GM18507 (cell line): ENCODE results near the gene IGSF3.

Experiments used
- DNase-seq: peaks from one replicate; pipeline ENCODE4 v3.0.0; 2011; ENCODE audit warnings: low read depth; ENCODE audit not compliant: insufficient read length; ENCODE audit errors: extremely low spot score
- FAIRE-seq: peaks from 2 replicates; lab custom pipeline; 2011; peaks lifted over from hg19 to GRCh38; lab: Jason Lieb, UNC

Gene IGSF3

GRCh38 chr1:116667575-116668105 lies at the start of gene IGSF3:
Gene IGSF3 (minus strand): TSS chr1:116667733. CDS start chr1:116666326, 1,407 bp downstream.
- no peak for FAIRE-seq

GRCh38 chr1:116717318-116717717 lies 49.8 kb upstream of the IGSF3 start:
- FAIRE-seq (no peak), DNase-seq (no peak)

More at GRCh38 chr1:116667575-116668105, at the start of gene IGSF3:
- peak; percentile 30 for DNase-seq

- DNase-seq: no peak
- peak; percentile 9 for FAIRE-seq
Measured at GRCh38 chr1:116716391-116716790, 48.9 kb upstream of the IGSF3 start.

- DNase-seq: no peak
- no peak for FAIRE-seq
Measured at GRCh38 chr1:116713474-116713873, 45.9 kb upstream of the IGSF3 start.

GRCh38 chr1:116712510-116712909 lies 45.0 kb upstream of the IGSF3 start:
- DNase-seq: no peak
- FAIRE-seq: no peak

- DNase-seq (no peak), FAIRE-seq (no peak)
Measured at GRCh38 chr1:116711263-116711840, 43.8 kb upstream of the IGSF3 start.

GRCh38 chr1:116710420-116711262 lies 43.1 kb upstream of the IGSF3 start:
- no peak for DNase-seq
- FAIRE-seq: no peak

GRCh38 chr1:116709666-116710167 lies 42.2 kb upstream of the IGSF3 start:
- FAIRE-seq (no peak), DNase-seq (no peak)

GRCh38 chr1:116708255-116708900 lies 40.8 kb upstream of the IGSF3 start:
- DNase-seq: no peak
- FAIRE-seq: no peak

- no peak for FAIRE-seq
- DNase-seq: no peak
Measured at GRCh38 chr1:116706841-116707240, 39.3 kb upstream of the IGSF3 start.

GRCh38 chr1:116706123-116706522 lies 38.6 kb upstream of the IGSF3 start:
- DNase-seq (no peak), FAIRE-seq (no peak)

- no peak for DNase-seq
- no peak for FAIRE-seq
Measured at GRCh38 chr1:116704278-116704677, 36.7 kb upstream of the IGSF3 start.

GRCh38 chr1:116699605-116700004 lies 32.1 kb upstream of the IGSF3 start:
- no peak for DNase-seq
- peak; percentile 41 for FAIRE-seq

GRCh38 chr1:116698244-116698595 lies 30.7 kb upstream of the IGSF3 start:
- no peak for FAIRE-seq
- DNase-seq: no peak

- DNase-seq: no peak
- no peak for FAIRE-seq
Measured at GRCh38 chr1:116697548-116698243, 30.2 kb upstream of the IGSF3 start.

GRCh38 chr1:116694524-116694923 lies 27.0 kb upstream of the IGSF3 start:
- FAIRE-seq (no peak), DNase-seq (no peak)

GRCh38 chr1:116693759-116694480 lies 26.4 kb upstream of the IGSF3 start:
- FAIRE-seq: no peak

GRCh38 chr1:116692879-116693278 lies 25.3 kb upstream of the IGSF3 start:
- DNase-seq (no peak), FAIRE-seq (no peak)

More at GRCh38 chr1:116693759-116694480, 26.4 kb upstream of the IGSF3 start:
- DNase-seq: no peak

GRCh38 chr1:116690849-116691406 lies 23.4 kb upstream of the IGSF3 start:
- DNase-seq (no peak), FAIRE-seq (no peak)
